Measurements from ENCODE around the gene CAMK1D. TPM values are rescaled to one million over a fixed set of nuclear protein-coding genes. Genes with fewer than 3 reads are reported as not detected.

Gene CAMK1D
- total and polyA plus RNA-seq, 10 of the 15 experiments (the other 5 are each of a cell fraction or from before 2014, with no cell fraction given): 2.1 to 35.5 (median 14.7) TPM

- H2AFZ ChIP-seq (ENCODE audit: control insufficient read depth, low read depth, low read length): no peak overlapping the region
- peaks cover 18% of the 10 kb centered on the region for H3K4me1 ChIP-seq (ENCODE audit: control insufficient read depth, insufficient read depth, low read length)
- no peaks in the 10 kb centered on the region for H4K20me1 ChIP-seq (ENCODE audit: control insufficient read depth, insufficient read depth)
- ATAC-seq (no peak), DNase-seq (ENCODE audit: low read depth, low spot score) (no peak), FAIRE-seq (no peak)
- ChIA-PET CTCF (no interaction called here), SMC1A (ENCODE audit: uncharacterized antibody, unreplicated experiment) (no interaction called here), POLR2A (no interaction called here), RAD21 (ENCODE audit: unreplicated experiment) (no interaction called here)
- H3K4me2 ChIP-seq (ENCODE audit: control insufficient read depth, insufficient read depth): no peak overlapping the region
- no peaks in the 10 kb centered on the region for H3K27me3 ChIP-seq (replicated peaks in 1 of 2; ENCODE audit: control insufficient read depth in 2 of 2, insufficient read depth in 2 of 2, low read length in 1 of 2)
- H3K27ac ChIP-seq (ENCODE audit: control insufficient read depth, insufficient read depth): no peak overlapping the region
- intact Hi-C loops (cut with micrococcal nuclease; ENCODE audit: unreplicated experiment): no loop called here
- H3K9me3 ChIP-seq (replicated peaks; ENCODE audit: control insufficient read depth, insufficient read depth, low read length): peaks cover 3% of the 10 kb centered on the region; the same call in 1 of the 3 replicates
- no TSS peak for BruUV-seq (replicated peaks)
- H3K36me3 ChIP-seq (ENCODE audit: control insufficient read depth in 2 of 2, insufficient read depth in 2 of 2, low read length in 1 of 2): no peaks in the 10 kb centered on the region; a peak in 1 of 4 replicates
- no peak overlapping the region for H3K9ac ChIP-seq (ENCODE audit: control insufficient read depth, insufficient read depth, low read length)
- H3K79me2 ChIP-seq (ENCODE audit: control insufficient read depth, insufficient read depth, low read length): peaks cover 3% of the 10 kb centered on the region
- no peak overlapping the region for H3K4me3 ChIP-seq
- in situ Hi-C loops (cut with MboI): no loop called here
- WGBS (ENCODE audit: insufficient coverage, insufficient replicate concordance, low lambda C conversion rate, missing lambda C conversion rate): 97% methylated on average over 12 of the region's 12 CpGs
- no peak for TF ChIP-seq NR2F1 (conservative IDR thresholded peaks at IDR 0.05)
- no peak for TF ChIP-seq KDM1A (IDR thresholded peaks at IDR 0.05; ENCODE audit: borderline replicate concordance)
- no peak for TF ChIP-seq ZBTB33 (IDR thresholded peaks at IDR 0.05)
- no peak for TF ChIP-seq MEF2A (IDR thresholded peaks at IDR 0.05; ENCODE audit: insufficient read depth, low read depth, low read length)
- no peak for TF ChIP-seq PML (IDR thresholded peaks at IDR 0.05; ENCODE audit: low read length)
- no peak for TF ChIP-seq MTA2 (IDR thresholded peaks at IDR 0.05; ENCODE audit: low read depth)
- TF ChIP-seq SIX5 (IDR thresholded peaks at IDR 0.05; ENCODE audit: low read depth, low read length, severe bottlenecking): no peak
- no peak for TF ChIP-seq SREBF1 (IDR thresholded peaks at IDR 0.05; ENCODE audit: low read length)
- no peak for TF ChIP-seq ZNF274 (IDR thresholded peaks at IDR 0.05; ENCODE audit: insufficient read depth, insufficient read length)
- no peak for TF ChIP-seq MAX (IDR thresholded peaks at IDR 0.05; ENCODE audit: low read depth, low read length)
- no peak for TF ChIP-seq MEF2B (IDR thresholded peaks at IDR 0.05; ENCODE audit: partially characterized antibody, poor library complexity, severe bottlenecking)
- TF ChIP-seq NFYA (IDR thresholded peaks at IDR 0.05; ENCODE audit: borderline replicate concordance, low read depth, low read length): no peak
- no peak for TF ChIP-seq YY1 (IDR thresholded peaks at IDR 0.05; ENCODE audit: low read depth, low read length)
- no peak for TF ChIP-seq LARP7 (IDR thresholded peaks at IDR 0.05)
- no peak for TF ChIP-seq PRDM15 (CRISPR knock-in tag; IDR thresholded peaks at IDR 0.05)
- TF ChIP-seq USF1 (IDR thresholded peaks at IDR 0.05; ENCODE audit: borderline replicate concordance, extremely low read length, insufficient read depth, low read depth, low read length): no peak
- no peak for TF ChIP-seq SREBF2 (IDR thresholded peaks at IDR 0.05; ENCODE audit: low read length)
- TF ChIP-seq PAX5 (IDR thresholded peaks at IDR 0.05; ENCODE audit: borderline replicate concordance, low read depth, low read length): no peak
- no peak for TF ChIP-seq NFIC (IDR thresholded peaks at IDR 0.05; ENCODE audit: low read depth, low read length)
These were observed 130.1 kb downstream of the CAMK1D start for GRCh38 chr10:12479437-12479844.

Data from GM12878 (cell line).